Bronchial epithelial cell (primary cell): ENCODE data around the gene RAX. TPM values are rescaled to one million over a fixed set of nuclear protein-coding genes. Genes with fewer than 3 reads are reported as not detected.

Source experiments
- DNase-seq: peaks from one replicate; pipeline ENCODE4 v3.0.0-alpha.2; 2010; ENCODE audit warnings: low read depth
- FAIRE-seq: peaks from 2 replicates; lab custom pipeline; 2011; peaks lifted over from hg19 to GRCh38; lab: Jason Lieb, UNC
- H3K27me3 ChIP-seq: 2 replicates; pipeline ENCODE4 v1.5.1; 2011; ENCODE audit warnings: low read length; ENCODE audit not compliant: control insufficient read depth, insufficient read depth
- H3K36me3 ChIP-seq: 2 replicates; pipeline ENCODE4 v1.5.1; 2011; ENCODE audit warnings: low read length; ENCODE audit not compliant: control insufficient read depth, insufficient read depth
- H3K4me3 ChIP-seq: 2 replicates; pipeline ENCODE4 v1.5.1; 2011; ENCODE audit warnings: mild to moderate bottlenecking, low read depth, low read length, control low read depth
- CTCF ChIP-seq: IDR thresholded peaks from 2 replicates; pipeline ENCODE4 v1.5.1; 2011; ENCODE audit warnings: mild to moderate bottlenecking, moderate library complexity, low read length, control low read depth, inconsistent platforms; ENCODE audit not compliant: insufficient read depth, severe bottlenecking
- total RNA-seq: library from RNA; depleted of rRNA; stranded (reverse); fragments of >200 nt; gene quantifications from 2 replicates; pipeline ENCODE4 v1.2.1, GENCODE V29; 2014

The RAX gene
- total RNA-seq, 1 donor from 2014 or later: not detected

GRCh38 chr18:59228351-59228750 lies 44.9 kb downstream of the RAX start:
- no peaks in the 10 kb centered on the region for H3K36me3 ChIP-seq
- FAIRE-seq: no peak
- H3K27me3 ChIP-seq: peaks cover 8% of the 10 kb centered on the region
- peak; percentile 11 for DNase-seq
- no peak for TF ChIP-seq CTCF
- no peak overlapping the region for H3K4me3 ChIP-seq

GRCh38 chr18:59222341-59222740 lies 50.9 kb downstream of the RAX start:
- Histone ChIP-seq H3K36me3 (no peaks in the 10 kb centered on the region), H3K27me3 (peaks cover 34% of the 10 kb centered on the region), H3K4me3 (no peak overlapping the region)
- no peak for FAIRE-seq
- no peak for DNase-seq
- no peak for TF ChIP-seq CTCF

GRCh38 chr18:59220784-59221765 lies 52.2 kb downstream of the RAX start:
- no peaks in the 10 kb centered on the region for H3K36me3 ChIP-seq
- peaks cover 34% of the 10 kb centered on the region for H3K27me3 ChIP-seq
- FAIRE-seq (no peak), DNase-seq (no peak)
- no peak overlapping the region for H3K4me3 ChIP-seq
- TF ChIP-seq CTCF: no peak

- H3K4me3 ChIP-seq: no peak overlapping the region
- FAIRE-seq (no peak), DNase-seq (no peak)
- no peaks in the 10 kb centered on the region for H3K36me3 ChIP-seq
- H3K27me3 ChIP-seq: peaks cover 34% of the 10 kb centered on the region
- no peak for TF ChIP-seq CTCF
Measured at GRCh38 chr18:59220164-59220783, 53.0 kb downstream of the RAX start.

- no peaks in the 10 kb centered on the region for H3K36me3 ChIP-seq
- H3K4me3 ChIP-seq: no peak within 1 kb of the TSS
- no peak for FAIRE-seq
- no peak for DNase-seq
- H3K27me3 ChIP-seq: peaks cover 34% of the 10 kb centered on the region
- no peak for TF ChIP-seq CTCF
Measured at GRCh38 chr18:59219672-59220163, 53.5 kb downstream of the RAX start, which contains the start of gene GRP. Gene GRP, plus strand, starts transcription at chr18:59220158. Its CDS starts 108 bp downstream, at chr18:59220266.
